ENCODE measurements around the gene NUDT2. TPM values are rescaled to one million over a fixed set of nuclear protein-coding genes. Genes with fewer than 3 reads are reported as not detected.

NUDT2 gene
- total RNA-seq, 2 experiments from 2014 or later, result 14.9 to 22.9 TPM

- CTCF ChIA-PET, result interaction anchor here (0.6 to 1.4 kb wide), 4 partner anchors 17 to 633 kb away, joined by 3 to 5 read pairs (median 4); no protein-coding TSS in a partner anchor
- intact Hi-C loops (cut with DNase I, micrococcal nuclease), result loop anchor here in 1 of 2 experiments (5.0 kb wide), 1 partner anchor 51 kb away; no protein-coding TSS in a partner anchor
These were observed 57.3 kb downstream of the NUDT2 start for GRCh38 chr9:34386656-34387055.

GRCh38 chr9:34387239-34387638 is 57.9 kb downstream of the NUDT2 start:
- ATAC-seq (no peak), DNase-seq (no peak)
- Mint-ChIP-seq H3K9me3 (ENCODE audit: low read depth) (no peaks in the 10 kb centered on the region), H3K27me3 (no peaks in the 10 kb centered on the region), H3K36me3 (ENCODE audit: low read depth) (no peaks in the 10 kb centered on the region), H3K4me1 (no peaks in the 10 kb centered on the region), H3K27ac (no peak overlapping the region), H3K4me3 (no peak overlapping the region)
- ChIA-PET CTCF (interaction anchor here (0.6 to 2.3 kb wide), 5 partner anchors 12 to 633 kb away, joined by 3 to 7 read pairs (median 4); no protein-coding TSS in a partner anchor), POLR2A (no interaction called here)
- intact Hi-C loops (cut with DNase I, micrococcal nuclease), result loop anchor here in 1 of 2 experiments (5.0 kb wide), 1 partner anchor 50 kb away; no protein-coding TSS in a partner anchor

More at GRCh38 chr9:34386656-34387055, 57.3 kb downstream of the NUDT2 start:
- no peak for ATAC-seq
- Mint-ChIP-seq H3K36me3 (ENCODE audit: low read depth) (no peaks in the 10 kb centered on the region), H3K27ac (no peak overlapping the region), H3K9me3 (ENCODE audit: low read depth) (no peaks in the 10 kb centered on the region), H3K4me1 (no peaks in the 10 kb centered on the region), H3K4me3 (no peak overlapping the region), H3K27me3 (no peaks in the 10 kb centered on the region)
- DNase-seq, result no peak
- POLR2A ChIA-PET, result no interaction called here

DNA sequence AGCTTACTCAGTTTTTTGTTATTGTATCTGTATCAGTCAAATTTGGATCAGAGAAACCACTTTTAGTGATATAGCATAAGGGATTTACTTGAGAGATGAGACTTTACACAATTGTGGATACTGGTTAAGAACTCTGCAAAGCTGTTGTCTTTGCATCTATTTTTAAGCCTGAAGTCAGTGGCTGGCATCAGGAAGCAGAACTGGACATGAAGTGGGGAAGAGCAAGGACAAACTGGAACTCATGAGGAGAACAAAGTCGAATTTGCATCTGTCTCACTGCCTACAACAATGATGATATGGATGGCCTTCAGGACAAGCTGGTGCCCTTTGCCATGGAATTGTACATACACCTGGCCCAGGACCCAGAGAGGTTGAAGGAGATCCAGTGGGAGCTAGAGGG is 63.1 kb downstream of the NUDT2 start:
- H3K27me3 Mint-ChIP-seq, result no peaks in the 10 kb centered on the region
- no peaks in the 10 kb centered on the region for H3K9me3 Mint-ChIP-seq (ENCODE audit: low read depth)
- no peak for ATAC-seq
- intact Hi-C loops (cut with DNase I, micrococcal nuclease), result no loop called here
- no peaks in the 10 kb centered on the region for H3K4me1 Mint-ChIP-seq
- no peak for DNase-seq
- POLR2A ChIA-PET, result no interaction called here
- no peak overlapping the region for H3K27ac Mint-ChIP-seq
- no peaks in the 10 kb centered on the region for H3K36me3 Mint-ChIP-seq (ENCODE audit: low read depth)
- H3K4me3 Mint-ChIP-seq, result no peak overlapping the region
- CTCF ChIA-PET, result interaction anchor here (0.5 to 1.5 kb wide), 3 partner anchors 11 to 1422 kb away, joined by 3 to 14 read pairs (median 4); no protein-coding TSS in a partner anchor

Other genes starting within 250 kb of the NUDT2 start
- gene DCAF12, start 202.9 kb upstream of the NUDT2 start, total RNA-seq, result 10 to 100 TPM; 34.6 to 35.0 TPM
- 10 to 100 TPM; 29.5 to 43.3 TPM for gene UBAP1, start 150.5 kb upstream of the NUDT2 start, total RNA-seq
- gene KIF24, start 301 bp upstream of the NUDT2 start, total RNA-seq, result 1 to 10 TPM; 5.9 to 7.7 TPM
- gene MYORG, start 47.3 kb downstream of the NUDT2 start, total RNA-seq, result 1 to 10 TPM; 2.2 to 2.3 TPM
- 10 to 100 TPM in 1 of 2 experiments, 1 to 10 TPM in 1; 9.7 to 12.9 TPM for gene FAM219A, start 129.0 kb downstream of the NUDT2 start, total RNA-seq
- under 1 TPM in 1 of 2 experiments, not detected in 1; 0.34 TPM for gene DNAI1, start 129.2 kb downstream of the NUDT2 start, total RNA-seq
- gene ENHO, start 193.4 kb downstream of the NUDT2 start, total RNA-seq, result not detected